ENCODE data around the gene CCNO. TPM values are rescaled to one million over a fixed set of nuclear protein-coding genes. Genes with fewer than 3 reads are reported as not detected.
A peak's percentile ranks its signal among the peaks of the same experiment; 100 is the strongest.

CCNO gene
- total RNA-seq, 2 experiments from 2014 or later, result not detected

DNA sequence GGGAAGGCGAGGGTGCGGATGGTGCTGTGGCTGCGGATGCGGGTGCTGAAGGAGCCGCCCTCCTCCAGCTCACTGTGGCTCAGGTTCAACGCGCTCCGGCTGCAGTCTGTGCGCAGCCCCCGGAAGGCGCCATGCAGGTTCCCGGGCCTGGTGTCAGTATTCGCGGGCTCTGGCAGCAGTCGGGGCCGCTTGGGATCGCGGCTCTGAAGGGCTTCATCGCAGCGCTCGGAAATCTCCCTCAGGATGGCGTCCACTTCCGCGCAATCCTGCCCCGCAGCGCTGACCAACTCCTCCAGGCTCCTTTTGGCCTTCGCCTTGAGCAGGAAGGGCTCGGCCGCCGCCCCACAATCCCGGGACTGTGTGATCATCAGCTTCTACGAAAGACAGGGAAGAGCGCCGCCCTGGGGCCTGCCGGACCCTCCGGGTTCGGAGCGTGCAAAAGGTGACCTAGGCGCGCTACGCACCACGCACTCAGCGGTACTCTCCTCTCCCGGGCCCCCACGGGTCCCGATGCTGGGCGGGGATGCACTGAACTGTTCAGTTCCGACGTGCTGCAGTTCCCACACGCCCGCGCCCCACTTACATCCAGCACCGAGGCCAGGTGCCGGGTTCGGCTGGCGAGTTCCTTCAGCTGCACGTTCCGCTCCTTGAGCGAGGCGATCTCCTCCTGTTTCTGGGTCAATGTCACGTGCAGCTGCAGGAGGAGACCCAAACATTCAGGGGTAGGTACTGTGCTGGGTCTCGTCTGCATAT, 12.8 kb downstream of the CCNO start:
- CTCF ChIA-PET, result interaction anchor here (0.6 to 2.9 kb wide), 4 partner anchors 9 to 339 kb away, joined by 3 to 16 read pairs (median 4); partner anchors contain the start of gene CCNO
- no peak for DNase-seq
- Mint-ChIP-seq H3K4me3 (peak overlapping the region; percentile 26), H3K36me3 (ENCODE audit: low read depth) (peaks cover 6% of the 10 kb centered on the region), H3K9me3 (no peaks in the 10 kb centered on the region), H3K27me3 (peaks cover 75% of the 10 kb centered on the region), H3K4me1 (peaks cover 33% of the 10 kb centered on the region), H3K27ac (no peak overlapping the region)
- POLR2A ChIA-PET, result no interaction called here

- H3K27ac Mint-ChIP-seq, result no peak overlapping the region
- ChIA-PET POLR2A (no interaction called here), CTCF (interaction anchor here (0.6 to 2.9 kb wide), 2 partner anchors 12 to 340 kb away, joined by 4 to 16 read pairs; partner anchors contain the start of gene CCNO)
- H3K27me3 Mint-ChIP-seq, result peaks cover 70% of the 10 kb centered on the region
- H3K4me1 Mint-ChIP-seq, result peaks cover 32% of the 10 kb centered on the region
- no peak for DNase-seq
- peaks cover 6% of the 10 kb centered on the region for H3K36me3 Mint-ChIP-seq (ENCODE audit: low read depth)
- H3K4me3 Mint-ChIP-seq, result no peak overlapping the region
- no peaks in the 10 kb centered on the region for H3K9me3 Mint-ChIP-seq
Measured at GRCh38 chr5:55219770-55220169, 13.6 kb downstream of the CCNO start.

GRCh38 chr5:55218967-55219366, 14.4 kb downstream of the CCNO start:
- Mint-ChIP-seq H3K4me1 (peaks cover 31% of the 10 kb centered on the region), H3K27ac (no peak overlapping the region), H3K9me3 (no peaks in the 10 kb centered on the region), H3K27me3 (peaks cover 67% of the 10 kb centered on the region), H3K36me3 (ENCODE audit: low read depth) (peaks cover 6% of the 10 kb centered on the region), H3K4me3 (no peak overlapping the region)
- CTCF ChIA-PET, result interaction anchor here (0.6 kb wide), 1 partner anchor 118 kb away, joined by 4 read pairs; no protein-coding TSS in a partner anchor
- no peak for DNase-seq
- POLR2A ChIA-PET, result no interaction called here

GRCh38 chr5:55211184-55211874, 22.1 kb downstream of the CCNO start:
- H3K27me3 Mint-ChIP-seq, result peaks cover 30% of the 10 kb centered on the region
- H3K9me3 Mint-ChIP-seq, result no peaks in the 10 kb centered on the region
- no peak overlapping the region for H3K4me3 Mint-ChIP-seq
- H3K4me1 Mint-ChIP-seq, result peaks cover 1% of the 10 kb centered on the region
- no peak overlapping the region for H3K27ac Mint-ChIP-seq
- ChIA-PET CTCF (interaction anchor here (1.1 kb wide), 1 partner anchor 267 kb away, joined by 3 read pairs; no protein-coding TSS in a partner anchor), POLR2A (no interaction called here)
- DNase-seq, result no peak
- H3K36me3 Mint-ChIP-seq (ENCODE audit: low read depth), result no peaks in the 10 kb centered on the region

DNA sequence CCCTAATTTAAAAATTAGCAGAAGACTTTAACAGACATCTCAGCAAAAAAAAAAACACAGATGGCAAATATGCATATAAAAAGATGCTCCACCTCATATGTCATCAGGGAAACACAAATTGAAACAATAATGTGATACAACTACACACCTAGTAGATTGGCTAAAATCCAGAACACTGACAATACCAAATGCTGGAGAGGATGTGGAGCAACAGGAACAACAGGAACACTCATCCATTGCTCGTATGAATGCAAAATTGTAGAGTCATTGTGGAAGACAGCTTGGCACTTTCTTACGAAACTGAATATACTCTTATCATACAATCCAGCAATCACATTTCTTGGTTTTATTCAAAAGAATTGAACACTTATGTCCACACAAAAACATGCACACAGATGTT, 28.4 kb downstream of the CCNO start:
- CTCF ChIA-PET, result no interaction called here
- Mint-ChIP-seq H3K4me1 (peaks cover 1% of the 10 kb centered on the region), H3K4me3 (no peak overlapping the region), H3K9me3 (no peaks in the 10 kb centered on the region), H3K36me3 (ENCODE audit: low read depth) (no peaks in the 10 kb centered on the region), H3K27me3 (peaks cover 52% of the 10 kb centered on the region), H3K27ac (no peak overlapping the region)
- POLR2A ChIA-PET, result no interaction called here
- no peak for DNase-seq

DNA sequence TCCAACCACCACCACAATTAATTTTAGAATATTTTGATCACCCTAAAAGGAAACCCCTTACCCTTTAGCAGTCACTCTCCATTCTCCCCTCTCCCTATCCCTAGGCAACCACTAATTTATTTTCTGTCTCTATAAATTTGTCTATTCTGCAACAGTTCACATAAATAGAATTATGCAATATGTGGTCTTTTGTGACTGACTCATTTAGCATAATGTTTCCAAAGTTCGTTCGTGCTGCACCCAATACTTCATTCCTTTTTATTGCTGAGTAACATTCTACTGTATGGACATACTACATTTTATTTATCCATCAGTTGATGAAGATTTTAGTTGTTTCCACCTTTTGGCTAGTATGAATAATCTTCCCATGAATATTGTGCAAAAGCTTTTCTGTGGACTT, 42.2 kb downstream of the CCNO start:
- Mint-ChIP-seq H3K36me3 (ENCODE audit: low read depth) (no peaks in the 10 kb centered on the region), H3K27ac (no peak overlapping the region), H3K4me1 (no peaks in the 10 kb centered on the region), H3K4me3 (no peak overlapping the region), H3K27me3 (peaks cover 58% of the 10 kb centered on the region), H3K9me3 (no peaks in the 10 kb centered on the region)
- no peak for DNase-seq
- POLR2A ChIA-PET, result no interaction called here
- CTCF ChIA-PET, result interaction anchor here (1.2 kb wide), 1 partner anchor 15 kb away, joined by 4 read pairs; no protein-coding TSS in a partner anchor

GRCh38 chr5:55188656-55189540, 44.5 kb downstream of the CCNO start:
- no peak overlapping the region for H3K27ac Mint-ChIP-seq
- H3K9me3 Mint-ChIP-seq, result no peaks in the 10 kb centered on the region
- ChIA-PET CTCF (interaction anchor here (0.6 to 1.8 kb wide), 2 partner anchors 8 to 180 kb away, joined by 3 to 5 read pairs; no protein-coding TSS in a partner anchor), POLR2A (no interaction called here)
- no peak overlapping the region for H3K4me3 Mint-ChIP-seq
- no peaks in the 10 kb centered on the region for H3K4me1 Mint-ChIP-seq
- no peaks in the 10 kb centered on the region for H3K36me3 Mint-ChIP-seq (ENCODE audit: low read depth)
- DNase-seq, result no peak
- H3K27me3 Mint-ChIP-seq, result peaks cover 63% of the 10 kb centered on the region

- DNase-seq, result no peak
- no peaks in the 10 kb centered on the region for H3K36me3 Mint-ChIP-seq (ENCODE audit: low read depth)
- no peaks in the 10 kb centered on the region for H3K9me3 Mint-ChIP-seq
- H3K4me3 Mint-ChIP-seq, result no peak overlapping the region
- ChIA-PET POLR2A (no interaction called here), CTCF (interaction anchor here (1.8 kb wide), 1 partner anchor 9 kb away, joined by 5 read pairs; no protein-coding TSS in a partner anchor)
- H3K27me3 Mint-ChIP-seq, result peaks cover 59% of the 10 kb centered on the region
- H3K4me1 Mint-ChIP-seq, result no peaks in the 10 kb centered on the region
- H3K27ac Mint-ChIP-seq, result no peak overlapping the region
Measured at GRCh38 chr5:55187370-55187769, 46.0 kb downstream of the CCNO start.

Other genes starting within 250 kb of the CCNO start
- not detected for gene ESM1, start 248.0 kb downstream of the CCNO start, total RNA-seq
- under 1 TPM in 1 of 2 experiments, not detected in 1; 0.27 TPM for gene GZMK, start 209.4 kb downstream of the CCNO start, total RNA-seq
- 100 to 1,000 TPM; 165 to 168 TPM for gene GZMA, start 131.0 kb downstream of the CCNO start, total RNA-seq
- gene GPX8, start 73.4 kb downstream of the CCNO start, total RNA-seq, result not detected
- under 1 TPM in 1 of 2 experiments, not detected in 1; 0.12 TPM for gene CDC20B, start 60.4 kb downstream of the CCNO start, total RNA-seq
- not detected for gene MCIDAS, start 6.3 kb downstream of the CCNO start, total RNA-seq
- gene DHX29, start 74.1 kb upstream of the CCNO start, total RNA-seq, result 10 to 100 TPM; 18.7 to 19.3 TPM
- gene MTREX, start 74.4 kb upstream of the CCNO start, total RNA-seq, result 10 to 100 TPM; 71.8 to 76.1 TPM

All from activated CD4-positive, alpha-beta T cell treated with anti-CD3 and anti-CD28 coated beads, Interleukin-2, amount 10 ng/mL, durations not matched to agents 7 days and 5 days (primary cell).